C4-2B (cell line): ENCODE measurements around the gene PPM1G.
"Not testable (repeated sequence)": the region's sequence is repeated elsewhere in the genome, so short reads cannot be mapped to it uniquely, and the experiment has no call there.

ENCODE experiments used
- CTCF ChIP-seq: fragments of 450-650 bp; conservative IDR thresholded peaks from 2 replicates; pipeline ENCODE4 v1.5.1; 2017; ENCODE audit warnings: mild to moderate bottlenecking
- ZFX ChIP-seq: fragments of 450-650 bp; IDR thresholded peaks from 2 replicates; pipeline ENCODE4 v1.6.1; 2017

GRCh38 chr2:27425039-27425438 is 15.6 kb upstream of the PPM1G start:
- not testable (repeated sequence) for TF ChIP-seq CTCF, ZFX
